Measurements from ENCODE around the gene ARFIP2.

- no peak for TF ChIP-seq POLR2AphosphoS5 (IDR thresholded peaks at IDR 0.05)
- no peak for TF ChIP-seq CTCF (IDR thresholded peaks at IDR 0.05)
- no peak for TF ChIP-seq EP300 (IDR thresholded peaks at IDR 0.05)
- TF ChIP-seq POLR2A (IDR thresholded peaks at IDR 0.05) = no peak
Measured at GRCh38 chr11:6456361-6457073, 24.6 kb downstream of the ARFIP2 start.

Measured in sigmoid colon (tissue), 4 donors.